Measurements from ENCODE around the gene CD7. TPM values are rescaled to one million over a fixed set of nuclear protein-coding genes. Genes with fewer than 3 reads are reported as not detected.

The CD7 gene
- total RNA-seq, 1 experiment from 2014 or later = 0.74 TPM

GRCh38 chr17:82320956-82321927, 3.8 kb upstream of the CD7 start:
- Mint-ChIP-seq H3K27ac (no peak overlapping the region), H3K4me1 (no peaks in the 10 kb centered on the region), H3K9me3 (no peaks in the 10 kb centered on the region), H3K27me3 (ENCODE audit: low read depth) (no peaks in the 10 kb centered on the region), H3K4me3 (peak overlapping the region; percentile 17; the same call in 1 of the 2 replicates), H3K36me3 (no peaks in the 10 kb centered on the region)
- TF ChIP-seq CTCF (IDR thresholded peaks at IDR 0.05) (peak; percentile 94), USF2 (CRISPR knock-in tag; IDR thresholded peaks at IDR 0.05) (0 out of 2 replicates have a peak, but pooled peaks have one; percentile 18), USF1 (CRISPR knock-in tag; IDR thresholded peaks at IDR 0.05) (no peak), E2F1 (CRISPR knock-in tag; IDR thresholded peaks at IDR 0.05) (no peak), HMGXB4 (CRISPR knock-in tag; IDR thresholded peaks at IDR 0.05) (peak; percentile 39; the same call in 1 of the 2 replicates)
- peak; percentile 74 for ATAC-seq
- DNase-seq (ENCODE audit: low spot score) = peak; percentile 73
- ChIA-PET POLR2A (no interaction called here), CTCF (interaction anchor here (0.6 to 1.3 kb wide), 7 partner anchors 12 to 153 kb away, joined by 3 to 5 read pairs (median 3); no protein-coding TSS in a partner anchor)

GRCh38 chr17:82320140-82320840, 2.9 kb upstream of the CD7 start:
- Mint-ChIP-seq H3K27me3 (ENCODE audit: low read depth) (0 out of 2 replicates have a peak, but pooled peaks cover 5% of the 10 kb centered on the region), H3K4me3 (no peak overlapping the region), H3K4me1 (peaks cover 5% of the 10 kb centered on the region), H3K36me3 (no peaks in the 10 kb centered on the region), H3K9me3 (no peaks in the 10 kb centered on the region), H3K27ac (no peak overlapping the region)
- ATAC-seq (no peak), DNase-seq (ENCODE audit: low spot score) (no peak)
- CTCF ChIA-PET = interaction anchor here (0.6 to 0.8 kb wide), 4 partner anchors 13 to 154 kb away, joined by 3 to 5 read pairs (median 4); no protein-coding TSS in a partner anchor
- POLR2A ChIA-PET = no interaction called here
- no peak for TF ChIP-seq ZBTB21 (CRISPR knock-in tag; IDR thresholded peaks at IDR 0.05; ENCODE audit: borderline replicate concordance)
- no peak for TF ChIP-seq IRF1 (CRISPR knock-in tag; IDR thresholded peaks at IDR 0.05)
- no peak for TF ChIP-seq FOXP1 (CRISPR knock-in tag; IDR thresholded peaks at IDR 0.05; ENCODE audit: borderline replicate concordance)
- no peak for TF ChIP-seq ESRRA (CRISPR knock-in tag; IDR thresholded peaks at IDR 0.05; ENCODE audit: borderline replicate concordance)
- no peak for TF ChIP-seq USF2 (CRISPR knock-in tag; IDR thresholded peaks at IDR 0.05)
- TF ChIP-seq KAT7 (CRISPR knock-in tag; IDR thresholded peaks at IDR 0.05; ENCODE audit: borderline replicate concordance) = no peak
- TF ChIP-seq ATF2 (CRISPR knock-in tag; IDR thresholded peaks at IDR 0.05; ENCODE audit: borderline replicate concordance, low read depth) = no peak
- no peak for TF ChIP-seq ZMAT4 (CRISPR knock-in tag; IDR thresholded peaks at IDR 0.05)
- no peak for TF ChIP-seq PRDM15 (CRISPR knock-in tag; IDR thresholded peaks at IDR 0.05)

Data from WTC11 (cell line).